ENCODE results near the gene FBXO41.

The FBXO41 gene

DNA sequence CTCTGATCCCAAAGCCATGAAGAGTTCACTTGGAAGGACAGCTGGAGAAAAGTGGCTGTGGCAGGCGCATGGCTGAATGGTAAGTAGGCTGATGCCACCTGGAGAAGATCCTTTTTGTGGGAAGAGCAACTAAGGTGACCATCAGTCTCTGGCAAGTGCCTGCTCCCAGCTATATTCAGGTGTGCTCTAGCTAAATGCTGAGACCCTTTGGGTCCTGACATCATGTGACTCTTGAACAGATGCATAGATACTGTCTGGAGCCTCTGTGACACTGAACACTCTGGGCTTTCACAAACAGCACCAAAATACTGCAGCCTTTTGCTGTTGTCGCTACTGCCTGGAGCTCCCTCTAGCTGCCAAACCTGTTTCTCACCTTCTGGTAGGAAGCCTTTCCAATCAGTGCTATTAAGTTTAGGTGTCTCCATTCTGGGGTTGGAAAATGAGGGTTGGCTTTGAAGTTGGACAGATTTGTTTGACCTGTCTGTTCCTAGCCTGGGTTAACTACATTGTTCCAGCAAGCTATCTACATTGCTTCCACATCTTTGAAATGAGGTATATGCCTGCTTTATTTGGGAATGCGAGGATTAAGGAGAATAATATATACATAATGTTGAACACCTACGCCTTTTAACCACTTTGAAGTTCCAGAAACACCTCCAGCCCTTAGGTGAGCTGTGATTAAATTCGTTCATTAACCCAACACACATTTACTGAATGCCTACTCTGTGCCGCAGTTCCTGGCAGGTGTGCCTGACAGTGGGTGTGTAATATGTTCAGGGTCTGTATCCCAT lies 6.0 kb upstream of the FBXO41 start (continued):
- TF ChIP-seq, protein P1, sequence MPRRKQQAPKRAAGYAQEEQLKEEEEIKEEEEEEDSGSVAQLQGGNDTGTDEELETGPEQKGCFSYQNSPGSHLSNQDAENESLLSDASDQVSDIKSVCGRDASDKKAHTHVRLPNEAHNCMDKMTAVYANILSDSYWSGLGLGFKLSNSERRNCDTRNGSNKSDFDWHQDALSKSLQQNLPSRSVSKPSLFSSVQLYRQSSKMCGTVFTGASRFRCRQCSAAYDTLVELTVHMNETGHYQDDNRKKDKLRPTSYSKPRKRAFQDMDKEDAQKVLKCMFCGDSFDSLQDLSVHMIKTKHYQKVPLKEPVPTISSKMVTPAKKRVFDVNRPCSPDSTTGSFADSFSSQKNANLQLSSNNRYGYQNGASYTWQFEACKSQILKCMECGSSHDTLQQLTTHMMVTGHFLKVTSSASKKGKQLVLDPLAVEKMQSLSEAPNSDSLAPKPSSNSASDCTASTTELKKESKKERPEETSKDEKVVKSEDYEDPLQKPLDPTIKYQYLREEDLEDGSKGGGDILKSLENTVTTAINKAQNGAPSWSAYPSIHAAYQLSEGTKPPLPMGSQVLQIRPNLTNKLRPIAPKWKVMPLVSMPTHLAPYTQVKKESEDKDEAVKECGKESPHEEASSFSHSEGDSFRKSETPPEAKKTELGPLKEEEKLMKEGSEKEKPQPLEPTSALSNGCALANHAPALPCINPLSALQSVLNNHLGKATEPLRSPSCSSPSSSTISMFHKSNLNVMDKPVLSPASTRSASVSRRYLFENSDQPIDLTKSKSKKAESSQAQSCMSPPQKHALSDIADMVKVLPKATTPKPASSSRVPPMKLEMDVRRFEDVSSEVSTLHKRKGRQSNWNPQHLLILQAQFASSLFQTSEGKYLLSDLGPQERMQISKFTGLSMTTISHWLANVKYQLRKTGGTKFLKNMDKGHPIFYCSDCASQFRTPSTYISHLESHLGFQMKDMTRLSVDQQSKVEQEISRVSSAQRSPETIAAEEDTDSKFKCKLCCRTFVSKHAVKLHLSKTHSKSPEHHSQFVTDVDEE (CRISPR knock-in tag; IDR thresholded peaks at IDR 0.05) = no peak

DNA sequence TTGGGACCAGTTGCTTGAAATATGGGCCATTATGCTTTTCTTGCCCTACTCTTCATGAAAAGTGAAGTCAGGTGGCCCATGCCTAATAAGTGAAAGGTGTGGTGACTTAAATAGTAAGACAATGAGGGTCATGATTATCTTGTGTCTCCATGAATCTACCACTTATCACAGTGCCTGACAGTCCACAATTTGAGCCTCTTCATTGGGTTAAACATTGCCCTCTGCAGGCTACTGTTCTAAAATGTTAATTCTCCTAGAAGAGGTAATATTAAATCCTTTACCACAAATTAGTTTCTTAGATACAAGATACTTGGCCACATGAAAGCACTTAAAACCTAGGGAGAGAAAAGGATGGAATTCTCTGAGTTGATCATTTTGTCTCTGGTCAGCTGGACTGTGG lies 5.0 kb upstream of the FBXO41 start:
- no peak for TF ChIP-seq TOX (CRISPR knock-in tag; IDR thresholded peaks at IDR 0.05; ENCODE audit: borderline replicate concordance)
- no peak for TF ChIP-seq ZC3H10 (CRISPR knock-in tag; IDR thresholded peaks at IDR 0.05)
- TF ChIP-seq CSDC2 (CRISPR knock-in tag; IDR thresholded peaks at IDR 0.05) = no peak
- no peak for TF ChIP-seq ZFP30 (CRISPR knock-in tag; IDR thresholded peaks at IDR 0.05)
- no peak for TF ChIP-seq ISL1 (CRISPR knock-in tag; IDR thresholded peaks at IDR 0.05)
- TF ChIP-seq, protein P2, sequence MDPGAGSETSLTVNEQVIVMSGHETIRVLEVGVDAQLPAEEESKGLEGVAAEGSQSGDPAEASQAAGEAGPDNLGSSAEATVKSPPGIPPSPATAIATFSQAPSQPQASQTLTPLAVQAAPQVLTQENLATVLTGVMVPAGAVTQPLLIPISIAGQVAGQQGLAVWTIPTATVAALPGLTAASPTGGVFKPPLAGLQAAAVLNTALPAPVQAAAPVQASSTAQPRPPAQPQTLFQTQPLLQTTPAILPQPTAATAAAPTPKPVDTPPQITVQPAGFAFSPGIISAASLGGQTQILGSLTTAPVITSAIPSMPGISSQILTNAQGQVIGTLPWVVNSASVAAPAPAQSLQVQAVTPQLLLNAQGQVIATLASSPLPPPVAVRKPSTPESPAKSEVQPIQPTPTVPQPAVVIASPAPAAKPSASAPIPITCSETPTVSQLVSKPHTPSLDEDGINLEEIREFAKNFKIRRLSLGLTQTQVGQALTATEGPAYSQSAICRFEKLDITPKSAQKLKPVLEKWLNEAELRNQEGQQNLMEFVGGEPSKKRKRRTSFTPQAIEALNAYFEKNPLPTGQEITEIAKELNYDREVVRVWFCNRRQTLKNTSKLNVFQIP (CRISPR knock-in tag; IDR thresholded peaks at IDR 0.05; ENCODE audit: borderline replicate concordance, low read depth) = no peak
- TF ChIP-seq, protein P3, sequence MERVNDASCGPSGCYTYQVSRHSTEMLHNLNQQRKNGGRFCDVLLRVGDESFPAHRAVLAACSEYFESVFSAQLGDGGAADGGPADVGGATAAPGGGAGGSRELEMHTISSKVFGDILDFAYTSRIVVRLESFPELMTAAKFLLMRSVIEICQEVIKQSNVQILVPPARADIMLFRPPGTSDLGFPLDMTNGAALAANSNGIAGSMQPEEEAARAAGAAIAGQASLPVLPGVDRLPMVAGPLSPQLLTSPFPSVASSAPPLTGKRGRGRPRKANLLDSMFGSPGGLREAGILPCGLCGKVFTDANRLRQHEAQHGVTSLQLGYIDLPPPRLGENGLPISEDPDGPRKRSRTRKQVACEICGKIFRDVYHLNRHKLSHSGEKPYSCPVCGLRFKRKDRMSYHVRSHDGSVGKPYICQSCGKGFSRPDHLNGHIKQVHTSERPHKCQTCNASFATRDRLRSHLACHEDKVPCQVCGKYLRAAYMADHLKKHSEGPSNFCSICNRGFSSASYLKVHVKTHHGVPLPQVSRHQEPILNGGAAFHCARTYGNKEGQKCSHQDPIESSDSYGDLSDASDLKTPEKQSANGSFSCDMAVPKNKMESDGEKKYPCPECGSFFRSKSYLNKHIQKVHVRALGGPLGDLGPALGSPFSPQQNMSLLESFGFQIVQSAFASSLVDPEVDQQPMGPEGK (CRISPR knock-in tag; IDR thresholded peaks at IDR 0.05; ENCODE audit: borderline replicate concordance) = no peak
- no peak for TF ChIP-seq ZNF70 (CRISPR knock-in tag; IDR thresholded peaks at IDR 0.05)
- TF ChIP-seq ZNF565 (CRISPR knock-in tag; conservative IDR thresholded peaks at IDR 0.05; ENCODE audit: low read depth) = no peak
- no peak for TF ChIP-seq ARNTL (CRISPR knock-in tag; IDR thresholded peaks at IDR 0.05; ENCODE audit: borderline replicate concordance, low read depth)
- TF ChIP-seq, protein P4, sequence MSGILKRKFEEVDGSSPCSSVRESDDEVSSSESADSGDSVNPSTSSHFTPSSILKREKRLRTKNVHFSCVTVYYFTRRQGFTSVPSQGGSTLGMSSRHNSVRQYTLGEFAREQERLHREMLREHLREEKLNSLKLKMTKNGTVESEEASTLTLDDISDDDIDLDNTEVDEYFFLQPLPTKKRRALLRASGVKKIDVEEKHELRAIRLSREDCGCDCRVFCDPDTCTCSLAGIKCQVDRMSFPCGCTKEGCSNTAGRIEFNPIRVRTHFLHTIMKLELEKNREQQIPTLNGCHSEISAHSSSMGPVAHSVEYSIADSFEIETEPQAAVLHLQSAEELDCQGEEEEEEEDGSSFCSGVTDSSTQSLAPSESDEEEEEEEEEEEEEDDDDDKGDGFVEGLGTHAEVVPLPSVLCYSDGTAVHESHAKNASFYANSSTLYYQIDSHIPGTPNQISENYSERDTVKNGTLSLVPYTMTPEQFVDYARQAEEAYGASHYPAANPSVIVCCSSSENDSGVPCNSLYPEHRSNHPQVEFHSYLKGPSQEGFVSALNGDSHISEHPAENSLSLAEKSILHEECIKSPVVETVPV (CRISPR knock-in tag; IDR thresholded peaks at IDR 0.05) = no peak
- TF ChIP-seq PPARA (CRISPR knock-in tag; IDR thresholded peaks at IDR 0.05; ENCODE audit: borderline replicate concordance) = no peak
- TF ChIP-seq TCF4 (CRISPR knock-in tag; IDR thresholded peaks at IDR 0.05; ENCODE audit: borderline replicate concordance) = no peak
- TF ChIP-seq ESRRG (CRISPR knock-in tag; IDR thresholded peaks at IDR 0.05) = no peak
- TF ChIP-seq SNAI2 (CRISPR knock-in tag; IDR thresholded peaks at IDR 0.05) = no peak
- no peak for TF ChIP-seq GLIS3 (CRISPR knock-in tag; IDR thresholded peaks at IDR 0.05)
- no peak for TF ChIP-seq OSR1 (CRISPR knock-in tag; IDR thresholded peaks at IDR 0.05)
- ATAC-seq = no peak

DNA sequence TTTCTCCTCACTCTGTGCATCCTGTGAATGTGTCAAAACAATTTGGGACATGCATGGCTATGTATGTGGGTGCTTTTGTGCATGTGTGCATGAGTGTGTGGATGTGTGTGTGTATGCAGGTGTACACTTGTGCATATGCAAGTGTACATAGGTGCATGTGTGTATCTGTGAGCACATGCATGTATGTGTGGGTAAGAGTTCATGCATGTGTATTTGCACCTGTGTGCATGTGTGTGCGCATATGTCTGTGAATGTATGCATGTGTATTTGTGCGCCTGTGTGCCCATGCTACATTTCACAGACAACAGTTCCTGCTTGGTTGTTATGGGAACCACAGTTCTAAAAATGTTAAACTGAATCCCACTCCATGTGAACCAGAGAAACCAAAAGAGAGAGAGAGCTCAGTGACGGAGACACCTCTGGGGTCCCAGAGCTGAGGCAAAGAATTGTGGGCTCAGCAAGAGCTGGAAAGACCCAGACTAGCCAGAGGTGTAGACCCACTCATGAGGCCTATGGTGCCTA lies 1.9 kb upstream of the FBXO41 start:
- no peak for ATAC-seq
- TF ChIP-seq OSR1 (CRISPR knock-in tag; IDR thresholded peaks at IDR 0.05) (no peak), BACH2 (CRISPR knock-in tag; IDR thresholded peaks at IDR 0.05; ENCODE audit: borderline replicate concordance) (no peak), TOX (CRISPR knock-in tag; IDR thresholded peaks at IDR 0.05; ENCODE audit: borderline replicate concordance) (no peak), ZFP30 (CRISPR knock-in tag; IDR thresholded peaks at IDR 0.05) (no peak), ARNTL (CRISPR knock-in tag; IDR thresholded peaks at IDR 0.05; ENCODE audit: borderline replicate concordance, low read depth) (no peak), GLIS3 (CRISPR knock-in tag; IDR thresholded peaks at IDR 0.05) (no peak), ZC3H10 (CRISPR knock-in tag; IDR thresholded peaks at IDR 0.05) (no peak), ISL1 (CRISPR knock-in tag; IDR thresholded peaks at IDR 0.05) (no peak), SNAI2 (CRISPR knock-in tag; IDR thresholded peaks at IDR 0.05) (no peak)
- TF ChIP-seq, protein P1 (CRISPR knock-in tag; IDR thresholded peaks at IDR 0.05) = no peak
- TF ChIP-seq, protein P4 (CRISPR knock-in tag; IDR thresholded peaks at IDR 0.05) = no peak
- TF ChIP-seq, protein P3 (CRISPR knock-in tag; IDR thresholded peaks at IDR 0.05; ENCODE audit: borderline replicate concordance) = no peak
